Measurements from ENCODE around the gene IRF8. TPM values are rescaled to one million over a fixed set of nuclear protein-coding genes. Genes with fewer than 3 reads are reported as not detected.
"Not testable (repeated sequence)": the region's sequence is repeated elsewhere in the genome, so short reads cannot be mapped to it uniquely, and the experiment has no call there.

IRF8 gene
- total and polyA plus RNA-seq, 5 experiments from 2014 or later, result 2.0 to 17.8 (median 5.8) TPM

DNA sequence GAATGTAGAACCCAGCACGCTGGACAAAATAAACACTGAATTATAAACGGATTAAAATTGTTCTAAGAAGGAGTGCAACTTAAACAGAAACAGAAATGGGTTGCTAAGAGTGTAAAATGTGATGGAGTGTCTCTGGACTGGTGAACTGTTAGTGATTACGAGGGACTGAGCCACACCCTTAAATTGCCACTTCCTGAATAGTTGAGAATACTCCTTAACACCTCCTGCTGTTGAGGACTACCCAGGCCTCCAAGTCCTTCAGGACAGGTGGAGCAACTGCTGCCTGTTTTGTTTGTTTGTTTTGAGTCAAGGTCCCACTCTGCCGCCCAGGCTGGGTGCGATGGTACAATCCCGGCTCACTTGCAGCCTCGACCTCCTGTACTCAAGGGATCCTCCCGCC, 25.8 kb upstream of the IRF8 start:
- H3K9me3 Mint-ChIP-seq, result peaks cover 0 to 4% (median 0%) of the 10 kb centered on the region in 9 donors
- H3K27ac Mint-ChIP-seq, result no peak overlapping the region
- no peak for DNase-seq
- H3K4me1 Mint-ChIP-seq, result peaks cover 0 to 59% (median 4%) of the 10 kb centered on the region in 4 donors
- H3K36me3 Mint-ChIP-seq, result peaks cover 0 to 3% (median 0%) of the 10 kb centered on the region in 3 donors
- H3K4me3 Mint-ChIP-seq, result no peak overlapping the region
- POLR2A ChIA-PET, result no interaction called here
- ATAC-seq, result no peak
- peaks cover 0 to 9% (median 4%) of the 10 kb centered on the region in 5 donors for H3K27me3 Mint-ChIP-seq

DNA sequence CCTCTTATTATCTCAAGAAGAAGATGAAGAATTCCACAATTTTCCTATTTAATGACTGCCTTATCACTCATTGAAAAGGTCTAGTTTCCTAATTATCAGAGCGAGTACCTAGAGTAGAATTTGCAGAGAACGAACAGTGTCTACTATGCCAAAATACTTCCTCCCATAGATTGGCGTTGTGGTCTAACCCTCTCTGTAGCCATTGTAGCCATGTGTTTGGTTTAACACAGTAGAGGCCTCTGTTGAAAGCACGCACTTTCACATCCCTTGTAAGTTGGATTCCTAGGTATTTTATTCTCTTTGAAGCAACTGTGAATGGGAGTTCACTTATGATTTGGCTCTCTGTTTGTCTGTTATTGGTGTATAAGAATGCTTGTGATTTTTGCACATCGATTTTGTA, 24.9 kb upstream of the IRF8 start:
- DNase-seq, H3K9me3 Mint-ChIP-seq, POLR2A ChIA-PET, H3K27me3 Mint-ChIP-seq, ATAC-seq, H3K4me3 Mint-ChIP-seq, H3K36me3 Mint-ChIP-seq, H3K27ac Mint-ChIP-seq: not testable (repeated sequence)
- H3K4me1 Mint-ChIP-seq, result peaks cover 0 to 51% (median 4%) of the 10 kb centered on the region in 4 donors

GRCh38 chr16:85878407-85878806, 20.6 kb upstream of the IRF8 start:
- Mint-ChIP-seq H3K27ac (no peak overlapping the region), H3K9me3 (peaks cover 0 to 2% (median 0%) of the 10 kb centered on the region in 9 donors), H3K4me3 (no peak overlapping the region), H3K4me1 (peaks cover 0 to 28% (median 0%) of the 10 kb centered on the region in 4 donors), H3K27me3 (peaks cover 0 to 9% (median 1%) of the 10 kb centered on the region in 5 donors), H3K36me3 (peaks cover 0 to 3% (median 0%) of the 10 kb centered on the region in 3 donors)
- no peak for DNase-seq
- no peak for ATAC-seq
- POLR2A ChIA-PET, result interaction anchor here (0.7 kb wide), 1 partner anchor 141 kb away, joined by 5 read pairs; no protein-coding TSS in a partner anchor

GRCh38 chr16:85878875-85879274, 20.1 kb upstream of the IRF8 start:
- POLR2A ChIA-PET, result no interaction called here
- peaks cover 0 to 3% (median 0%) of the 10 kb centered on the region in 3 donors for H3K36me3 Mint-ChIP-seq
- DNase-seq (no peak), ATAC-seq (no peak)
- H3K4me1 Mint-ChIP-seq, result peaks cover 0 to 24% (median 0%) of the 10 kb centered on the region in 4 donors
- no peak overlapping the region for H3K4me3 Mint-ChIP-seq
- H3K9me3 Mint-ChIP-seq, result peaks cover 0 to 2% (median 0%) of the 10 kb centered on the region in 9 donors
- peak overlapping the region in 1 of 10 donors; percentile 59 for H3K27ac Mint-ChIP-seq
- peaks cover 0 to 12% (median 3%) of the 10 kb centered on the region in 5 donors for H3K27me3 Mint-ChIP-seq

GRCh38 chr16:85879549-85879948, 19.4 kb upstream of the IRF8 start:
- no peak overlapping the region for H3K4me3 Mint-ChIP-seq
- POLR2A ChIA-PET, result no interaction called here

GRCh38 chr16:85879975-85880831, 18.8 kb upstream of the IRF8 start:
- POLR2A ChIA-PET, result no interaction called here

More at GRCh38 chr16:85879549-85879948, 19.4 kb upstream of the IRF8 start:
- Mint-ChIP-seq H3K27ac (peak overlapping the region in 1 of 10 donors; percentile 24), H3K9me3 (peaks cover 0 to 2% (median 0%) of the 10 kb centered on the region in 9 donors), H3K27me3 (peaks cover 0 to 19% (median 5%) of the 10 kb centered on the region in 5 donors), H3K4me1 (peaks cover 0 to 17% (median 0%) of the 10 kb centered on the region in 4 donors), H3K36me3 (peaks cover 0 to 3% (median 0%) of the 10 kb centered on the region in 3 donors)
- DNase-seq (no peak), ATAC-seq (no peak)

GRCh38 chr16:85880861-85881260, 18.1 kb upstream of the IRF8 start:
- Mint-ChIP-seq H3K27me3 (peaks cover 0 to 19% (median 1%) of the 10 kb centered on the region in 5 donors), H3K4me1 (peaks cover 0 to 14% (median 0%) of the 10 kb centered on the region in 4 donors), H3K27ac (no peak overlapping the region), H3K4me3 (no peak overlapping the region), H3K36me3 (peaks cover 0 to 3% (median 0%) of the 10 kb centered on the region in 3 donors), H3K9me3 (peaks cover 0 to 2% (median 0%) of the 10 kb centered on the region in 9 donors)
- POLR2A ChIA-PET, result no interaction called here
- no peak for ATAC-seq
- DNase-seq, result no peak

More at GRCh38 chr16:85879975-85880831, 18.8 kb upstream of the IRF8 start:
- no peak for ATAC-seq
- Mint-ChIP-seq H3K4me1 (peaks cover 0 to 14% (median 0%) of the 10 kb centered on the region in 4 donors), H3K27ac (no peak overlapping the region), H3K9me3 (peaks cover 0 to 2% (median 0%) of the 10 kb centered on the region in 9 donors), H3K4me3 (no peak overlapping the region), H3K36me3 (peaks cover 0 to 3% (median 0%) of the 10 kb centered on the region in 3 donors), H3K27me3 (peaks cover 0 to 24% (median 4%) of the 10 kb centered on the region in 5 donors)
- no peak for DNase-seq

- peaks cover 0 to 18% (median 1%) of the 10 kb centered on the region in 5 donors for H3K27me3 Mint-ChIP-seq
Observed at GRCh38 chr16:85881436-85881835, 17.5 kb upstream of the IRF8 start.

DNA sequence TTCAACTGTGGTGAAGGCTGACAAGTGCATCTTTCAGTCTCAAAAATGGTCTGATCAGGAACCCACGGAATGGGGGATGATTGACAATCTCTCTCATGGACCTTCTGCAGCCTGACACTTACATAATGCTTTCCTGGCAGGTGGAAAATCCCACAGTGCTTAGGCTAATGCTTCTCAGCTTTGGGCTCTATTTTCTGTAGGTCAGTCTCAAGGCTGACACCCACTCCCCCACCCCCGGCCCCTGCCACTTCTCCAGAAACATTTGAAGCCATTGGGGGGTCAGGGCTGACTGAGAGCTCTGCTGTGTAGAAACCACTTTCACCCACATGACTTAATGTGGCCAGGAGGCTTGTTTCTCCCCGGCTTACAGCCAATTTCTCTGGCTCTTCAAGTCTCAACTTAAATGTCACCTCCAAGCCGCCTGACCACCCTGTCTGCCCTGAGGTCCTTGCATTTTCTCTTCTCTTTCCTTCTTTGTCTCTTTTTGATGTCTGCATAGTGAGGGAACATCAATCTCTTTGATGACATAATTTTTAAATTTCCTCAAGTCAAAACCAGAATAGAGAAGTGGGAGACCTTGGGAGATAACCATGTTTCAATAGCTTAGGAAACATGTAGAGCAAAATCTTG, 16.7 kb upstream of the IRF8 start:
- Mint-ChIP-seq H3K27me3 (peaks cover 0 to 18% (median 0%) of the 10 kb centered on the region in 5 donors), H3K27ac (no peak overlapping the region), H3K9me3 (no peaks in the 10 kb centered on the region), H3K36me3 (no peaks in the 10 kb centered on the region), H3K4me3 (no peak overlapping the region), H3K4me1 (peaks cover 0 to 15% (median 0%) of the 10 kb centered on the region in 4 donors)
- no peak for DNase-seq
- no peak for ATAC-seq
- POLR2A ChIA-PET, result no interaction called here

More at GRCh38 chr16:85881436-85881835, 17.5 kb upstream of the IRF8 start:
- Mint-ChIP-seq H3K36me3 (peaks cover 0 to 3% (median 0%) of the 10 kb centered on the region in 3 donors), H3K4me3 (no peak overlapping the region), H3K4me1 (peaks cover 0 to 14% (median 0%) of the 10 kb centered on the region in 4 donors), H3K27ac (no peak overlapping the region), H3K9me3 (peaks cover 0 to 2% (median 0%) of the 10 kb centered on the region in 9 donors)
- POLR2A ChIA-PET, result no interaction called here
- ATAC-seq (no peak), DNase-seq (no peak)

GRCh38 chr16:85883813-85884212, 15.1 kb upstream of the IRF8 start:
- Mint-ChIP-seq H3K36me3 (no peaks in the 10 kb centered on the region), H3K4me3 (no peak overlapping the region), H3K27me3 (peaks cover 0 to 18% (median 3%) of the 10 kb centered on the region in 5 donors), H3K27ac (no peak overlapping the region), H3K9me3 (no peaks in the 10 kb centered on the region), H3K4me1 (peaks cover 2 to 27% (median 4%) of the 10 kb centered on the region in 4 donors)
- DNase-seq, result no peak
- POLR2A ChIA-PET, result no interaction called here
- ATAC-seq, result no peak

DNA sequence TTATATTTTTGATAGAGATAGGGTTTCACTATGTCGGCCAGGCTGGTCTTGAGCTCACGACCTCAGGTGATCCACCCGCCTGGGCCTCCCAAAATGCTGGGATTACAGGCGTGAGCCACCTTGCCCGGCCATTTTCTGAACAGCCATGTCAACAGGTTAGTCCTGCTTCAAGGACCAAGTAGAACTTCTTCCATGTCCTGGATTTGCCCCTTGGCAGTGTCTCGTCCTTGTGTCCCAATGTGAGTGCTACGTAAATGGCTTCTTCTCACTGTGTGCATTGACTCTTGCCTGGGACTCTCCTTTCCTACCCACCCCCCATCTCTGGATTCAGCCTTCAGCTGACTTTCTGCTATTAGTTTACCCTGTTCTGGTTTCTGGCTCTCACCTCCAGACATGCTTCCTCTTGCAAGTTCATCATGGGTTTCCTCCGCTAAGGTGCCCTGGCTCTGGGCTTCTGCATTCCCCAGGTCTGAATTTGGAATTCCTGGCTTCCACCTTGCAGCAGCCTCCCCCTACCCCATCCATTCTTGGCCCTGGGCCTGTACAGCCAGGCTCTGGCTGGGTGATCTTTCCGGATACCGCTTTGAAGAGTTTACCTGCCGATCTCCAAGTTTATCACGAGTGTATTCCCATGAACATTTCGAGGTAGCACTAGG, 14.0 kb upstream of the IRF8 start:
- POLR2A ChIA-PET, result no interaction called here
- Mint-ChIP-seq H3K27me3 (peaks cover 0 to 18% (median 3%) of the 10 kb centered on the region in 5 donors), H3K4me1 (peaks cover 6 to 36% (median 12%) of the 10 kb centered on the region in 4 donors), H3K36me3 (no peaks in the 10 kb centered on the region), H3K27ac (peak overlapping the region in 1 of 10 donors; percentile 5), H3K4me3 (no peak overlapping the region), H3K9me3 (no peaks in the 10 kb centered on the region)
- DNase-seq, result no peak
- ATAC-seq, result no peak

- Mint-ChIP-seq H3K9me3 (no peaks in the 10 kb centered on the region), H3K4me3 (no peak overlapping the region), H3K36me3 (no peaks in the 10 kb centered on the region), H3K27me3 (peaks cover 0 to 18% (median 3%) of the 10 kb centered on the region in 5 donors), H3K4me1 (peaks cover 6 to 33% (median 12%) of the 10 kb centered on the region in 4 donors), H3K27ac (no peak overlapping the region)
- DNase-seq (no peak), ATAC-seq (no peak)
- POLR2A ChIA-PET, result no interaction called here
Observed at GRCh38 chr16:85885537-85885936, 13.4 kb upstream of the IRF8 start.
